ENCODE measurements around the gene TIMP1. TPM values are rescaled to one million over a fixed set of nuclear protein-coding genes. Genes with fewer than 3 reads are reported as not detected.
A peak's percentile ranks its signal among the peaks of the same experiment; 100 is the strongest.

Gene TIMP1
- total RNA-seq, 1 donor from 2014 or later = 405 TPM

DNA sequence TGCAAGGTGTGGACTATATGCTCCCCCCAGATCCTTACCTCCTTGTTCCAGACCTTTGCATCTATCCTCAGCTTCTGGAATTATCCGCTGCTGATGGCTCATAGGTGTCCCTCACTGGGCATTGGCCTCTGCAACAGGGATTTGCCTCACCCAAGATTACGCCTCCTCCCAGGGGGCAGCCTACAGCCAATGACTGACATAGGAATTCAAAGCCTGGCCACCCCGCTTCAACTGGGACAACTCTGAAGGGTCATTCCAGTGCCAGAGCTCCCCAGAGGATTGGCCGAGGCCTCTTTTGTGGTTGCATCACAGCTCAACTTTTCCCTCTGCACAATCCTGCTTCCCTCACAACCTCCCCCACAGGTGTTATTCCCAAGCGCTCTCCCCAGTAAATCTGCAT lies 32.4 kb downstream of the TIMP1 start:
- peaks cover 20% of the 10 kb centered on the region for H3K27me3 Mint-ChIP-seq (ENCODE audit: unreplicated experiment)
- H3K4me1 Mint-ChIP-seq (ENCODE audit: unreplicated experiment) = no peaks in the 10 kb centered on the region
- H3K4me3 Mint-ChIP-seq (ENCODE audit: unreplicated experiment) = no peak overlapping the region
- H3K9me3 Mint-ChIP-seq (ENCODE audit: unreplicated experiment) = no peaks in the 10 kb centered on the region
- no peaks in the 10 kb centered on the region for H3K36me3 Mint-ChIP-seq (ENCODE audit: unreplicated experiment)
- TF ChIP-seq, protein P1, sequence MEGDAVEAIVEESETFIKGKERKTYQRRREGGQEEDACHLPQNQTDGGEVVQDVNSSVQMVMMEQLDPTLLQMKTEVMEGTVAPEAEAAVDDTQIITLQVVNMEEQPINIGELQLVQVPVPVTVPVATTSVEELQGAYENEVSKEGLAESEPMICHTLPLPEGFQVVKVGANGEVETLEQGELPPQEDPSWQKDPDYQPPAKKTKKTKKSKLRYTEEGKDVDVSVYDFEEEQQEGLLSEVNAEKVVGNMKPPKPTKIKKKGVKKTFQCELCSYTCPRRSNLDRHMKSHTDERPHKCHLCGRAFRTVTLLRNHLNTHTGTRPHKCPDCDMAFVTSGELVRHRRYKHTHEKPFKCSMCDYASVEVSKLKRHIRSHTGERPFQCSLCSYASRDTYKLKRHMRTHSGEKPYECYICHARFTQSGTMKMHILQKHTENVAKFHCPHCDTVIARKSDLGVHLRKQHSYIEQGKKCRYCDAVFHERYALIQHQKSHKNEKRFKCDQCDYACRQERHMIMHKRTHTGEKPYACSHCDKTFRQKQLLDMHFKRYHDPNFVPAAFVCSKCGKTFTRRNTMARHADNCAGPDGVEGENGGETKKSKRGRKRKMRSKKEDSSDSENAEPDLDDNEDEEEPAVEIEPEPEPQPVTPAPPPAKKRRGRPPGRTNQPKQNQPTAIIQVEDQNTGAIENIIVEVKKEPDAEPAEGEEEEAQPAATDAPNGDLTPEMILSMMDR (IDR thresholded peaks at IDR 0.05) = no peak
- H3K27ac Mint-ChIP-seq (ENCODE audit: unreplicated experiment) = no peak overlapping the region
- no peak for DNase-seq (ENCODE audit: extremely low spot score, unreplicated experiment)

DNA sequence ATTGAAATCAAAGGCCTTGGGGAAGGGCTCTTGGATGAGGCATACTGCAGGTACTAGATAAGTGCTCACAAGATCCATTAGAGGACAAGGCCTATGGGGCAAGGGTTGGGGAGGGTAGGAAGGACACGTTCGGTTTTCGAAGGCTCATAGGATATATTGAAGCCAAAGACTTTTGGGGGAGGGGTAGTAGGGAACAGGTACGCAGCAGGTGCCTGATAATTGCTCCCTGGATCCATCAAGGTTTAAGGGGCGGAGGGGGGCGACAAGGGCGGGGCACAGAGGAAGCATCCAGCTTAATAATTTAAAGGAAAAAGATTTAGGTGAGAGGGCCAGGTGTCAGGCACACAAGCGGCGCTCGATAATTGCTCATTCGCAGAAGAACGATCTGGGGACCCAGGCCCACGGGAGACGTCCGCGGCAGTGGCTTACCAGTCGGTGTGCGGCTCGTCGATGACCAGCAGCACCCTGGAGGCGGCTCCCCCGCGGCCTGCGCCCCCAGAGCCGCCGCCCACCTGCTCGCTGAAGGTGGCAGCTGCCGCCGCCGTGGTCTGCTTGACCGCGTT lies 36.8 kb downstream of the TIMP1 start:
- Mint-ChIP-seq H3K27me3 (ENCODE audit: unreplicated experiment) (peaks cover 20% of the 10 kb centered on the region), H3K27ac (ENCODE audit: unreplicated experiment) (no peak overlapping the region), H3K4me1 (ENCODE audit: unreplicated experiment) (peaks cover 2% of the 10 kb centered on the region), H3K9me3 (ENCODE audit: unreplicated experiment) (no peaks in the 10 kb centered on the region), H3K4me3 (ENCODE audit: unreplicated experiment) (peak overlapping the region; percentile 63), H3K36me3 (ENCODE audit: unreplicated experiment) (no peaks in the 10 kb centered on the region)
- no peak for DNase-seq (ENCODE audit: extremely low spot score, unreplicated experiment)
- TF ChIP-seq, protein P1 (IDR thresholded peaks at IDR 0.05) = no peak

DNA sequence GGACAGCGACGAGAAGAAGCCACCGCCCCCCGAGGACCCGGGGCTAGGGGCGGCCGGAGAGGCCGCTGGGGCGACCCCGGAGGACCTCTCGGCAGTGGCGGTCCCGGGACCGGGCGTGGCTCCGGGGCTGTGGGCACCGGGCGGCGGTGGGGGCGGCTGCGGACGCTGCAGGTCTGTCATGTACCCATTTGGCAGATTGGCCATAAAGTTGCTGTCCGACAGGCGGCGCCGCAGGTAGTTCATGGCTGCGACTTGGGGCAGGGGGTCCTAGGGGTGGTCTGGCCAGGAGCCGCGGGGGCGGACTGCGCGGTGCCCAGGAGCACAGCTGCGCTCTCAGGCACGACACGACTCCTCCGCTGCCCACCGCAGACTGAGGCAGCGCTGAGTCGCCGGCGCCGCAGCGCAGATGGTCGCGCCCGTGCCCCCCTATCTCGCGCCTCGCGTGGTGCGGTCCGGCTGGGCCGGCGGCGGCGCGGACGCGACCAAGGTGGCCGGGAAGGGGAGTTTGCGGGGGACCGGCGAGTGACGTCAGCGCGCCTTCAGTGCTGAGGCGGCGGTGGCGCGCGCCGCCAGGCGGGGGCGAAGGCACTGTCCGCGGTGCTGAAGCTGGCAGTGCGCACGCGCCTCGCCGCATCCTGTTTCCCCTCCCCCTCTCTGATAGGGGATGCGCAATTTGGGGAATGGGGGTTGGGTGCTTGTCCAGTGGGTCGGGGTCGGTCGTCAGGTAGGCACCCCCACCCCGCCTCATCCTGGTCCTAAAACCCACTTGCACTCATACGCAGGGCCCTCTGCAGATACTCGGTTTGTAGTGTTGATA lies 37.5 kb downstream of the TIMP1 start, which contains the start of gene SYN1:
SYN1 (minus strand) TSS at position 372 of the 817 bp plus-strand sequence; CDS start at position 243, 129 bp downstream.
- peak within 1 kb of the TSS; percentile 63 for H3K4me3 Mint-ChIP-seq (ENCODE audit: unreplicated experiment)
- no peaks in the 10 kb centered on the region for H3K36me3 Mint-ChIP-seq (ENCODE audit: unreplicated experiment)
- H3K27me3 Mint-ChIP-seq (ENCODE audit: unreplicated experiment) = peaks cover 20% of the 10 kb centered on the region
- peak; percentile 93 for DNase-seq (ENCODE audit: extremely low spot score, unreplicated experiment)
- no peaks in the 10 kb centered on the region for H3K9me3 Mint-ChIP-seq (ENCODE audit: unreplicated experiment)
- peaks cover 3% of the 10 kb centered on the region for H3K4me1 Mint-ChIP-seq (ENCODE audit: unreplicated experiment)
- TF ChIP-seq, protein P1 (IDR thresholded peaks at IDR 0.05) = peak; percentile 26
- no peak within 1 kb of the TSS for H3K27ac Mint-ChIP-seq (ENCODE audit: unreplicated experiment)

DNA sequence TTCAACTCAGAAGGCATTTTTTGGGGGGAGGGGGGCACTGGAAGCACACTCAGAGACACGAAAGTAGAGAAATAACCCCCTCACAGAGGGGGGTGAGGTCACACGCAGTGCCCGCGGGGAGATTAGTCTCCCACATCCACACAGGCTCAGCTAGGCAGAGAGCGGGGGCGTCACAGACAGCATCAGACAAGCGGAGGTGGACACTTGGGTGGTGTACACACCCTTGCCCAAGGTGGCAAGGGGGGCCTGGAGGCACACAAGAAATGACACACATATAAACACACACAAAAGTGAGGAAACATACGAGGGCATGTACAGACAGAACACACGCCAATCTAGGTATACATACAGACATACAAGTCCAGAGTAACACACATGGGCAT lies 38.1 kb downstream of the TIMP1 start:
- H3K9me3 Mint-ChIP-seq (ENCODE audit: unreplicated experiment) = peaks cover 4% of the 10 kb centered on the region
- TF ChIP-seq, protein P1 (IDR thresholded peaks at IDR 0.05) = no peak
- no peaks in the 10 kb centered on the region for H3K36me3 Mint-ChIP-seq (ENCODE audit: unreplicated experiment)
- no peak overlapping the region for H3K4me3 Mint-ChIP-seq (ENCODE audit: unreplicated experiment)
- no peak overlapping the region for H3K27ac Mint-ChIP-seq (ENCODE audit: unreplicated experiment)
- H3K27me3 Mint-ChIP-seq (ENCODE audit: unreplicated experiment) = peaks cover 20% of the 10 kb centered on the region
- DNase-seq (ENCODE audit: extremely low spot score, unreplicated experiment) = no peak
- H3K4me1 Mint-ChIP-seq (ENCODE audit: unreplicated experiment) = peaks cover 3% of the 10 kb centered on the region

DNA sequence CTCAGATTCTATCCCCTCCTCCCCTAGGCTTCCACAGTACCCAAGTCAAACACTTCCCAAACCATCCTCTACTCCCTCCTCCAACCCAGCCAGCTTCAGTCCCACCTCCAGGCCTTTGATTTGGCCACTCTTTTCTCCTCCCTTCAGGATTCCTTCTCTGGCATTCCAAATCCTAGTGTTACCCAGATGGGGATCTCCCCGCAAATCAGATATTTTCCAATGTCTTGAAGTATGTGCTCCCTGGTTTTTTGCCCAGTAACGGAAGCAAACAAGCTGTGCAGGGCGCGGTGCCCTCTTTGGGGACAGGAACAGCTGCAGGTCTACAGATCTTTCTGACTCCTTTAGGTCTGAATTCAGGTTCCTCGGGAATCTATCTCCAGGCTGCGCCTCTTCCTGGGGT lies 39.6 kb downstream of the TIMP1 start:
- no peaks in the 10 kb centered on the region for H3K36me3 Mint-ChIP-seq (ENCODE audit: unreplicated experiment)
- peaks cover 3% of the 10 kb centered on the region for H3K4me1 Mint-ChIP-seq (ENCODE audit: unreplicated experiment)
- peaks cover 12% of the 10 kb centered on the region for H3K27me3 Mint-ChIP-seq (ENCODE audit: unreplicated experiment)
- H3K27ac Mint-ChIP-seq (ENCODE audit: unreplicated experiment) = no peak overlapping the region
- peaks cover 4% of the 10 kb centered on the region for H3K9me3 Mint-ChIP-seq (ENCODE audit: unreplicated experiment)
- DNase-seq (ENCODE audit: extremely low spot score, unreplicated experiment) = no peak
- no peak overlapping the region for H3K4me3 Mint-ChIP-seq (ENCODE audit: unreplicated experiment)
- TF ChIP-seq, protein P1 (IDR thresholded peaks at IDR 0.05) = no peak

Data from osteocyte (in vitro differentiated cells).